Lower leg skin (tissue), 3 donors: ENCODE data around the gene ALLC.

Source experiments
- POLR2A ChIP-seq, 2 donors: fragments of 450-650 bp; IDR thresholded peaks; one replicate each; pipeline ENCODE4 v1.6.1; 2016 to 2017; ENCODE audit warnings: antibody characterized with exemption in 2 of 2, mild to moderate bottlenecking in 1 of 2, moderate library complexity in 1 of 2
- TF ChIP-seq, protein P1 (sequence below), 3 donors: fragments of 450-650 bp; IDR thresholded peaks; one replicate each; pipeline ENCODE4 v1.5.1; 2016; ENCODE audit warnings: antibody characterized with exemption in 3 of 3, mild to moderate bottlenecking in 3 of 3, moderate library complexity in 2 of 3

GRCh38 chr2:3712831-3713503 is 55.0 kb downstream of the ALLC start:
- TF ChIP-seq POLR2A (IDR thresholded peaks at IDR 0.05), result no peak
- TF ChIP-seq, protein P1, sequence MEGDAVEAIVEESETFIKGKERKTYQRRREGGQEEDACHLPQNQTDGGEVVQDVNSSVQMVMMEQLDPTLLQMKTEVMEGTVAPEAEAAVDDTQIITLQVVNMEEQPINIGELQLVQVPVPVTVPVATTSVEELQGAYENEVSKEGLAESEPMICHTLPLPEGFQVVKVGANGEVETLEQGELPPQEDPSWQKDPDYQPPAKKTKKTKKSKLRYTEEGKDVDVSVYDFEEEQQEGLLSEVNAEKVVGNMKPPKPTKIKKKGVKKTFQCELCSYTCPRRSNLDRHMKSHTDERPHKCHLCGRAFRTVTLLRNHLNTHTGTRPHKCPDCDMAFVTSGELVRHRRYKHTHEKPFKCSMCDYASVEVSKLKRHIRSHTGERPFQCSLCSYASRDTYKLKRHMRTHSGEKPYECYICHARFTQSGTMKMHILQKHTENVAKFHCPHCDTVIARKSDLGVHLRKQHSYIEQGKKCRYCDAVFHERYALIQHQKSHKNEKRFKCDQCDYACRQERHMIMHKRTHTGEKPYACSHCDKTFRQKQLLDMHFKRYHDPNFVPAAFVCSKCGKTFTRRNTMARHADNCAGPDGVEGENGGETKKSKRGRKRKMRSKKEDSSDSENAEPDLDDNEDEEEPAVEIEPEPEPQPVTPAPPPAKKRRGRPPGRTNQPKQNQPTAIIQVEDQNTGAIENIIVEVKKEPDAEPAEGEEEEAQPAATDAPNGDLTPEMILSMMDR (IDR thresholded peaks at IDR 0.05), result no peak
